H1 (cell line): ENCODE results near the gene TSFM. TPM values are rescaled to one million over a fixed set of nuclear protein-coding genes. Genes with fewer than 3 reads are reported as not detected.

Experiments
- CTCF ChIA-PET: fragments of 300-600 bp; sonication (Branson Sonifier 250); formaldehyde crosslinking; loops from one replicate; lab custom pipeline; 2021; ENCODE audit not compliant: partially characterized antibody; lab: Charles Lee
- POLR2A ChIA-PET: fragments of 300-600 bp; sonication (Branson Sonifier 250); formaldehyde crosslinking; loops from one replicate; lab custom pipeline; 2021; ENCODE audit warnings: inconsistent platforms; ENCODE audit not compliant: partially characterized antibody; lab: Charles Lee
- DNase-seq, 2 experiments: peaks; one replicate each; pipeline versions ENCODE4 v3.0.0 to v3.0.0-alpha.2; 2010 to 2022; ENCODE audit warnings: low spot score in 2 of 2, low read depth in 1 of 2, mixed read lengths in 1 of 2
- FAIRE-seq: peaks from 2 replicates; lab custom pipeline; 2011; peaks lifted over from hg19 to GRCh38; lab: Jason Lieb, UNC
- H2AFZ ChIP-seq: 2 replicates; pipeline ENCODE4 v1.8.1; 2012; ENCODE audit warnings: low read length, inconsistent platforms
- H2AK5ac ChIP-seq: 2 replicates; pipeline ENCODE4 v1.6.1; 2013; ENCODE audit warnings: low read depth, low read length
- H2BK120ac ChIP-seq: replicated peaks from 2 replicates; pipeline ENCODE3; 2013; ENCODE audit warnings: low read depth, low read length, inconsistent platforms
- H2BK12ac ChIP-seq: 2 replicates; pipeline ENCODE4 v1.6.1; 2013; ENCODE audit warnings: low read depth, low read length
- H2BK15ac ChIP-seq: 2 replicates; pipeline ENCODE4 v1.6.1; 2013; ENCODE audit warnings: low read length
- H2BK20ac ChIP-seq: 2 replicates; pipeline ENCODE4 v1.6.1; 2013; ENCODE audit warnings: low read length
- H2BK5ac ChIP-seq: 2 replicates; pipeline ENCODE4 v1.6.1; 2013; ENCODE audit warnings: low read depth, low read length
- H3K14ac ChIP-seq: 2 replicates; pipeline ENCODE4 v1.6.1; 2013; ENCODE audit warnings: inconsistent platforms; ENCODE audit not compliant: insufficient read length
- H3K18ac ChIP-seq: 2 replicates; pipeline ENCODE4 v1.6.1; 2013; ENCODE audit warnings: low read length; ENCODE audit errors: extremely low read depth
- H3K23ac ChIP-seq: 2 replicates; pipeline ENCODE4 v1.6.1; 2013; ENCODE audit warnings: inconsistent platforms; ENCODE audit not compliant: insufficient read length
- H3K23me2 ChIP-seq: 2 replicates; pipeline ENCODE4 v1.6.1; 2013; ENCODE audit warnings: low read depth, low read length
- H3K27ac ChIP-seq: 2 replicates; pipeline ENCODE4 v1.6.1; 2011; ENCODE audit warnings: low read depth, low read length, inconsistent platforms
- H3K27me3 ChIP-seq, 4 experiments: replicated peaks in 1 of 4; 1 replicate in 1 of 4; 2 replicates in 3 of 4; pipeline versions ENCODE4 v1.6.1 to v1.8.1; 2011 to 2013; ENCODE audit warnings: low read length in 3 of 4, mild to moderate bottlenecking in 3 of 4, inconsistent platforms in 2 of 4, mixed read lengths in 2 of 4, moderate library complexity in 1 of 4; ENCODE audit not compliant: control insufficient read depth in 3 of 4, insufficient read depth in 3 of 4; ENCODE audit errors: extremely low read depth in 1 of 4
- H3K36me3 ChIP-seq, 4 experiments: 2 replicates each; pipeline versions ENCODE4 v1.6.1 to v1.8.1; 2011 to 2013; ENCODE audit warnings: mild to moderate bottlenecking in 4 of 4, low read length in 3 of 4, moderate library complexity in 2 of 4, control low read depth in 1 of 4, inconsistent platforms in 1 of 4; ENCODE audit not compliant: insufficient read depth in 4 of 4, control insufficient read depth in 2 of 4
- H3K4ac ChIP-seq: replicated peaks from 2 replicates; pipeline ENCODE3; 2013; ENCODE audit warnings: low read length, low read depth, mixed read lengths, inconsistent platforms; ENCODE audit not compliant: insufficient read length
- H3K4me1 ChIP-seq, 4 experiments: replicated peaks in 1 of 4; 1 replicate in 1 of 4; 2 replicates in 3 of 4; pipeline versions ENCODE4 v1.6.1 to v1.8.1; 2011 to 2013; ENCODE audit warnings: low read length in 3 of 4, inconsistent platforms in 2 of 4, mixed read lengths in 1 of 4; ENCODE audit not compliant: insufficient read depth in 4 of 4, control insufficient read depth in 3 of 4
- H3K4me2 ChIP-seq, 2 experiments: 2 replicates each; pipeline versions ENCODE4 v1.6.1 to v1.8.1; 2011 to 2013; ENCODE audit warnings: low read depth in 2 of 2, low read length in 2 of 2, control low read depth in 1 of 2, inconsistent platforms in 1 of 2, mild to moderate bottlenecking in 1 of 2; ENCODE audit not compliant: insufficient read depth in 1 of 2
- H3K4me3 ChIP-seq, 4 experiments: fragments of 200-600, 300-600 bp in 1 of 4; sonication (generic), shearing (Covaris generic), sonication (Bioruptor Twin) in 1 of 4; 2 replicates each; pipeline versions ENCODE4 v1.5.1 to v1.8.1; 2011 to 2016; ENCODE audit warnings: low read length in 4 of 4, low read depth in 3 of 4, control low read depth in 2 of 4, inconsistent platforms in 2 of 4, mild to moderate bottlenecking in 2 of 4, mixed read lengths in 1 of 4, moderate library complexity in 1 of 4; ENCODE audit not compliant: insufficient read depth in 2 of 4; ENCODE audit errors: extremely low read depth in 1 of 4
- H3K56ac ChIP-seq: replicated peaks from 2 replicates; pipeline ENCODE3; 2013; ENCODE audit warnings: low read depth, mild to moderate bottlenecking, mixed read lengths, low read length, inconsistent platforms; ENCODE audit not compliant: insufficient read length
- H3K79me1 ChIP-seq: 2 replicates; pipeline ENCODE4 v1.6.1; 2013; ENCODE audit warnings: low read depth, low read length, control low read depth
- H3K79me2 ChIP-seq, 2 experiments: 2 replicates each; pipeline versions ENCODE4 v1.6.1 to v1.8.1; 2012 to 2013; ENCODE audit warnings: low read length in 2 of 2, mild to moderate bottlenecking in 2 of 2, inconsistent platforms in 1 of 2; ENCODE audit not compliant: insufficient read depth in 2 of 2, control insufficient read depth in 1 of 2
- H3K9ac ChIP-seq, 4 experiments: replicated peaks in 1 of 4; 1 replicate in 1 of 4; 2 replicates in 3 of 4; pipeline versions ENCODE4 v1.6.1 to v1.8.1; 2011 to 2013; ENCODE audit warnings: low read depth in 3 of 4, low read length in 3 of 4, control low read depth in 2 of 4, mild to moderate bottlenecking in 2 of 4, moderate library complexity in 2 of 4, inconsistent platforms in 1 of 4; ENCODE audit errors: extremely low read depth in 1 of 4
- H3K9me3 ChIP-seq, 2 experiments: 2 replicates each; pipeline versions ENCODE4 v1.6.1 to v1.8.1; 2012 to 2013; ENCODE audit warnings: mild to moderate bottlenecking in 2 of 2, moderate library complexity in 2 of 2, control low read depth in 1 of 2, inconsistent platforms in 1 of 2, low read depth in 1 of 2, low read length in 1 of 2, mixed read lengths in 1 of 2; ENCODE audit not compliant: insufficient read depth in 2 of 2
- H4K20me1 ChIP-seq, 2 experiments: replicated peaks in 1 of 2; 2 replicates each; pipeline versions ENCODE3 to v1.8.1; 2011 to 2013; ENCODE audit warnings: inconsistent platforms in 2 of 2, low read length in 2 of 2, mild to moderate bottlenecking in 1 of 2; ENCODE audit not compliant: insufficient read depth in 2 of 2, control insufficient read depth in 1 of 2
- H4K5ac ChIP-seq: 2 replicates; pipeline ENCODE4 v1.6.1; 2013; ENCODE audit warnings: low read length, low read depth, mixed read lengths, inconsistent platforms; ENCODE audit not compliant: insufficient read length
- H4K8ac ChIP-seq: 2 replicates; pipeline ENCODE4 v1.8.0; 2013; ENCODE audit warnings: mild to moderate bottlenecking, moderate library complexity, low read length, inconsistent platforms; ENCODE audit not compliant: insufficient read depth; ENCODE audit errors: extremely low read depth
- H4K91ac ChIP-seq: replicated peaks from 2 replicates; pipeline ENCODE3; 2013; ENCODE audit warnings: low read length, mixed read lengths, inconsistent platforms; ENCODE audit not compliant: insufficient read length
- JUN ChIP-seq: IDR thresholded peaks from 2 replicates; pipeline ENCODE4 v1.6.1; 2011; ENCODE audit warnings: low read depth, mild to moderate bottlenecking, improper control_type of control experiment, low read length
- KDM5A ChIP-seq: fragments of 200-600 bp; IDR thresholded peaks from 2 replicates; pipeline ENCODE4 v1.7.1; 2012; ENCODE audit warnings: mild to moderate bottlenecking, low read length, inconsistent platforms, mixed read lengths
- WGBS, 2 experiments: shearing (Covaris generic) in 1 of 2; methylation state at CpG; one replicate each; pipeline versions ENCODE4 v1.1.6 to v1.1.7; 2013 to 2015; ENCODE audit warnings: low lambda C conversion rate in 2 of 2, mixed read lengths in 2 of 2, inconsistent platforms in 1 of 2, low coverage in 1 of 2, missing lambda C conversion rate in 1 of 2; ENCODE audit not compliant: insufficient replicate concordance in 2 of 2, insufficient coverage in 1 of 2, insufficient read length in 1 of 2; ENCODE audit errors: extremely low coverage in 1 of 2, missing lambda C conversion rate in 1 of 2; 5-methylcytosine and 5-hydroxymethylcytosine counted together
- polyA plus RNA-seq, 7 experiments: library from polyadenylated mRNA; depleted of rRNA in 3 of 7; stranded (reverse) in 5 of 7; unstranded in 2 of 7; fragments of >200 nt in 5 of 7; fragments of 200-250 nt in 2 of 7; gene quantifications; 1 replicate in 5 of 7; 2 replicates in 1 of 7; 4 replicates in 1 of 7; pipeline versions ENCODE4 v1.2.1 to v1.2.3, GENCODE V29; 2011 to 2013; ENCODE audit warnings: missing spikeins in 2 of 7, mixed read lengths in 2 of 7
- total RNA-seq: library from RNA; stranded (reverse); fragmentation: NEBNext Ultra II Directional; extraction: Animal tissue kit (Norgen Biotek cat#: 25700); gene quantifications from 2 replicates; pipeline ENCODE4 v1.2.1, GENCODE V29; 2021

The TSFM gene
- total and polyA plus RNA-seq, 2 of the 8 experiments (the other 6 are each of a cell fraction or from before 2014, with no cell fraction given): 17.4 to 49.8 TPM

DNA sequence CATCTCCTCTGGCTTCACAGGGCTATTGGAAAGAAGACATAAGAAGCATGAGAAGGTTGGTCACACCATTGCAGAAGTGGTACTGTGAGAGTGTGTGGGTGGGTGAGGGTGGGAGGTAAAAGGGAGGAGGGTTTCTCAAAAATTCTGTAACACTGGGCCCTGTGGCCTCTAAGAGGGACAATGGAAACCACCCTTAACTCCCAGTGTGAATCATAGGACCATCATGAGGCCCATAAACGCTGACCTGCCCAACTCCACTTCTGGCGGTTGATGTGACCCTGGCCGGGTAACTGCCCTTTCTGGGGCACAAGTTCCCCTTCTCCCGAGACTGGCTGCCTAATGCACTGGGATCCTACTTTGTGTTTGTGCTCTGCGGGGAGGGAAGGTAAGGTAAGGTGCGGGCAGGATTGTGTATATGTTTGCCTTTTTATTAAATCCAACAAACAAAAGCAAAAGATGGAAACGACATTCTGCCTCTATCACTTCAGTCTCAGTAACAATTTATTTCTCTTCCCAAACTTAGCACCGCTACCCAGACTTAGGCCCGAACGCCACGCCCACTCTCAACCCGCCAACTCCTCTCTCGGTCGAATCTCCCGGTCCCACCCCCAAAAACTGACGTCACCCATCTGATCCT, 11.2 kb upstream of the TSFM start:
- peaks cover under 1 to 12% (median 8%) of the 10 kb centered on the region in 4 experiments; a peak in 6 of 7 replicates for H3K27me3 ChIP-seq
- TF ChIP-seq JUN (0 out of 2 replicates have a peak, but pooled peaks have one; percentile 47), KDM5A (no peak)
- H3K27ac ChIP-seq: peak overlapping the region; percentile 99
- H3K18ac ChIP-seq: peak overlapping the region; percentile 99
- H2BK15ac ChIP-seq: no peak overlapping the region
- peak overlapping the region; percentile 79 to 99 (median 95) for H3K4me3 ChIP-seq
- FAIRE-seq (no peak), DNase-seq (peak; percentile 80 to 95)
- H3K79me1 ChIP-seq: no peaks in the 10 kb centered on the region; the same call in 1 of the 2 replicates
- H2BK12ac ChIP-seq: peak overlapping the region; percentile 99; the same call in 1 of the 2 replicates
- peak overlapping the region; percentile 100 for H2BK5ac ChIP-seq
- peak overlapping the region; percentile 100; the same call in 1 of the 2 replicates for H4K8ac ChIP-seq
- peaks cover 0 to under 1% of the 10 kb centered on the region in 2 experiments for H4K20me1 ChIP-seq
- H2AFZ ChIP-seq: peak overlapping the region; percentile 80
- no peak overlapping the region; the same call in 1 of the 2 replicates for H2AK5ac ChIP-seq
- no peak overlapping the region for H3K23ac ChIP-seq
- H3K56ac ChIP-seq: no peak overlapping the region
- peak overlapping the region; percentile 3 for H3K4ac ChIP-seq
- CTCF ChIA-PET: interaction anchor here (1.0 to 1.6 kb wide), 7 partner anchors 10 to 78 kb away, joined by 3 to 7 read pairs (median 3); partner anchors contain the start of genes OS9 and TSFM
- H3K14ac ChIP-seq: peak overlapping the region; percentile 35
- H3K79me2 ChIP-seq: 0 out of 4 replicates have a peak, but pooled peaks cover 0 to 7% of the 10 kb centered on the region in 2 experiments
- peak overlapping the region; percentile 2 for H4K5ac ChIP-seq
- WGBS, 2 experiments: 14% methylated on average over 16 of the region's 16 CpGs; no CpG with 5 or more reads in 1 of the 2 experiments
- H3K9me3 ChIP-seq: no peaks in the 10 kb centered on the region
- H2BK120ac ChIP-seq: no peak overlapping the region
- POLR2A ChIA-PET: interaction anchor here (0.9 to 2.0 kb wide), 22 partner anchors 9 to 178 kb away, joined by 3 to 22 read pairs (median 4); partner anchors contain the start of genes CTDSP2, TSFM and TSPAN31
- H3K4me1 ChIP-seq: peaks cover 6 to 15% (median 9%) of the 10 kb centered on the region in 4 experiments
- peaks cover 10 to 17% (median 13%) of the 10 kb centered on the region in 4 experiments; a peak in 7 of 8 replicates for H3K36me3 ChIP-seq
- H3K4me2 ChIP-seq: peak overlapping the region; percentile 96 to 99
- H3K23me2 ChIP-seq: peaks cover 18% of the 10 kb centered on the region; the same call in 1 of the 2 replicates
- no peak overlapping the region for H4K91ac ChIP-seq
- no peak overlapping the region for H2BK20ac ChIP-seq
- peak overlapping the region; percentile 54 to 100 (median 98) for H3K9ac ChIP-seq
